ENCODE measurements around the gene PRDM16.

DNA sequence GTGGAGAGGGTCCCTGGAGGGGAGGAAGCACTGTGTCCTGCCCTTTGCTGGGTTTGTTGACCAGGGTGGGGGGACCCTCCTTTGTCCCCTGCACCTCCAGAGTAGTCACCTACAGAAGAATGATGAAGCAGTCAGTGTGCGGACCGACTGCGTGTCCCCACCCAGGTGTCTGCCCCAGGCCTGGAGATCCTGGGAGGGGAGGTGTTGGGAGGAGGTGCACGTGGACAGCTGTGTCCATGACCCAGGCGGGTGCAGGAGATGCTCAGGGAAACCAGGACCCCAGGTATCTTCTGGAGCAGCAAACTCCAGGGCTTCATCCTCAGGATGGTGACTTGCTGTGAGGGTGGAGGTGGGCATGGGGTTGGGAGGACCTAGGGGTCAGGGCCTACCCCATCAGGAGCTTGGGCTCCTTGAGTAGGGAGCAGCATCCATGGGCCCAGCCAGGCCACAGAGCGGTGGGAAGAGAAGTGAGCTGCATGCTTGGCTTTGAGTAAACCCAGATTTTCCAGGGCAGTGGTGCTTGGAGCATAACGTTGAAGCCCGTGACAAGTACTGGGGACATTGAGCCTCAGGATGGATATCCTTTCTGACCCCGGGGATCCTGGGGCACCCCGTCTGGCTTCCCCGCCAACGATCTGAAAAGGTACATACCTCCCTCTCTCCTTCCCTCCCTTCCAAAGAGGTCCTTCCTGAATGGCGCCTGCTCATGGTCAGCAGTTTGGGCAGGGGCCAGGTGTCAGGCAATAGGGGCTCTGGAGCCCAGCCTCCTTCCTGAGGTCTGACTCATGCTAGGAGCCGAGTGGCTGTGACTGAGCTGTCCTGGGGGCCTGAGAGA is 34.1 kb upstream of the PRDM16 start:
- TF ChIP-seq, protein P1, sequence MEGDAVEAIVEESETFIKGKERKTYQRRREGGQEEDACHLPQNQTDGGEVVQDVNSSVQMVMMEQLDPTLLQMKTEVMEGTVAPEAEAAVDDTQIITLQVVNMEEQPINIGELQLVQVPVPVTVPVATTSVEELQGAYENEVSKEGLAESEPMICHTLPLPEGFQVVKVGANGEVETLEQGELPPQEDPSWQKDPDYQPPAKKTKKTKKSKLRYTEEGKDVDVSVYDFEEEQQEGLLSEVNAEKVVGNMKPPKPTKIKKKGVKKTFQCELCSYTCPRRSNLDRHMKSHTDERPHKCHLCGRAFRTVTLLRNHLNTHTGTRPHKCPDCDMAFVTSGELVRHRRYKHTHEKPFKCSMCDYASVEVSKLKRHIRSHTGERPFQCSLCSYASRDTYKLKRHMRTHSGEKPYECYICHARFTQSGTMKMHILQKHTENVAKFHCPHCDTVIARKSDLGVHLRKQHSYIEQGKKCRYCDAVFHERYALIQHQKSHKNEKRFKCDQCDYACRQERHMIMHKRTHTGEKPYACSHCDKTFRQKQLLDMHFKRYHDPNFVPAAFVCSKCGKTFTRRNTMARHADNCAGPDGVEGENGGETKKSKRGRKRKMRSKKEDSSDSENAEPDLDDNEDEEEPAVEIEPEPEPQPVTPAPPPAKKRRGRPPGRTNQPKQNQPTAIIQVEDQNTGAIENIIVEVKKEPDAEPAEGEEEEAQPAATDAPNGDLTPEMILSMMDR (IDR thresholded peaks at IDR 0.05): no peak
- TF ChIP-seq EZH2 (IDR thresholded peaks at IDR 0.05; ENCODE audit: borderline replicate concordance, insufficient read depth, low read depth, low read length, poor library complexity, severe bottlenecking): no peak
